ENCODE data around the gene TPMT.

DNA sequence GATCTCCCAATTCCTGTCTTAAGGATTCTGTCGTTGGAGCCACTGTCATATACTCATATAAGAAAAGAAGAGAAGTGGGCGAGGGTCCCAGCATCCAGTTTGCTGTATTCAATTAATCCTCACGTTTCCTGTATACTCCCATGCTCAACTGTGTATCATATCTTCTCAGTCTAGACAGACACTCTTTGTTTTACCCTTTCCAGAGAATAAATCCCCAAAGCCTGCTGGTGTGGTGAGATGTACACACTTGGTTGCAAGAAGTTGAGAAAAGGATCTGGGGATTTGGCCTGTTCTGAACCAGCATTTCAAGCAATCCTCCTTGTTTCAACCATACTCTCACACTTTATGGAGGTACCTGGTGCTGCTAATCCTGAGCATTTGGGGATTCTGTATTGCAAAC lies 3.1 kb downstream of the TPMT start:
- TF ChIP-seq CTCF (IDR thresholded peaks at IDR 0.05) (no peak), ZNF416 (CRISPR knock-in tag; IDR thresholded peaks at IDR 0.05) (no peak), SP1 (CRISPR knock-in tag; conservative IDR thresholded peaks at IDR 0.05) (no peak), TCF7 (CRISPR knock-in tag; IDR thresholded peaks at IDR 0.05; ENCODE audit: low read depth) (no peak), NFE2L1 (CRISPR knock-in tag; IDR thresholded peaks at IDR 0.05) (no peak), GABPB1 (CRISPR knock-in tag; IDR thresholded peaks at IDR 0.05) (no peak), PRRX2 (CRISPR knock-in tag; IDR thresholded peaks at IDR 0.05) (no peak), ZNF232 (CRISPR knock-in tag; IDR thresholded peaks at IDR 0.05) (no peak), TEAD4 (CRISPR knock-in tag; IDR thresholded peaks at IDR 0.05) (no peak), ZNF138 (CRISPR knock-in tag; conservative IDR thresholded peaks at IDR 0.05) (no peak), USF1 (CRISPR knock-in tag; IDR thresholded peaks at IDR 0.05) (no peak), CREM (CRISPR knock-in tag; IDR thresholded peaks at IDR 0.05) (no peak), MXD4 (CRISPR knock-in tag; IDR thresholded peaks at IDR 0.05; ENCODE audit: borderline replicate concordance) (no peak)
- TF ChIP-seq, protein P1, sequence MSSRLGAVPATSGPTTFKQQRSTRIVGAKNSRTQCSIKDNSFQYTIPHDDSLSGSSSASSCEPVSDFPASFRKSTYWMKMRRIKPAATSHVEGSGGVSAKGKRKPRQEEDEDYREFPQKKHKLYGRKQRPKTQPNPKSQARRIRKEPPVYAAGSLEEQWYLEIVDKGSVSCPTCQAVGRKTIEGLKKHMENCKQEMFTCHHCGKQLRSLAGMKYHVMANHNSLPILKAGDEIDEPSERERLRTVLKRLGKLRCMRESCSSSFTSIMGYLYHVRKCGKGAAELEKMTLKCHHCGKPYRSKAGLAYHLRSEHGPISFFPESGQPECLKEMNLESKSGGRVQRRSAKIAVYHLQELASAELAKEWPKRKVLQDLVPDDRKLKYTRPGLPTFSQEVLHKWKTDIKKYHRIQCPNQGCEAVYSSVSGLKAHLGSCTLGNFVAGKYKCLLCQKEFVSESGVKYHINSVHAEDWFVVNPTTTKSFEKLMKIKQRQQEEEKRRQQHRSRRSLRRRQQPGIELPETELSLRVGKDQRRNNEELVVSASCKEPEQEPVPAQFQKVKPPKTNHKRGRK (CRISPR knock-in tag; IDR thresholded peaks at IDR 0.05; ENCODE audit: borderline replicate concordance), result no peak

Data from WTC11 (cell line).